Measurements from ENCODE around the gene TRAF6.
A peak's percentile ranks its signal among the peaks of the same experiment; 100 is the strongest.

The TRAF6 gene

DNA sequence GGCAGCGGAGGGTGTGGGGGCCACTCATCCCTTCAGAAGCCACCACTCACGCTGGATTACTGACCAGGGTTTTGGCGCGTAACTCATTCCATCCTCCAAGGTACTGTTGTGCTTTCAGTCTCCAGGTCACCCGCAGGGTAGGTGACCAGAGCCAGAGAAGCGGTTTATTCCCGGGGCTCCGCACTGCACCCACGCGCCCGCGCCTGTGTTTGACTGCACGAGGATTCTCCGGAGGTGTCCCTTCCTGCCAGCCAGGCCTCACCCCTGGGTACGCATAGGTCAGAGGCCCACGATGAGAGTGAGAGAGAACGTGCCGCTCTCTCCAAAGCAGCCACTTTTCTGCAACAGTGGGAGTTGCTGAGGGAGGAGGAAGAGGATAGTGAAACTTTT lies 55.5 kb downstream of the TRAF6 start:
- Histone ChIP-seq H4K8ac (ENCODE audit: low read depth, low read length) (no peak overlapping the region), H3K27ac (ENCODE audit: low read depth, low read length) (no peak overlapping the region), H2AK5ac (ENCODE audit: low read length) (no peak overlapping the region), H3K4me1 (ENCODE audit: control insufficient read depth, low read depth, low read length) (no peaks in the 10 kb centered on the region), H3K36me3 (ENCODE audit: control insufficient read depth, insufficient read depth, low read length) (no peaks in the 10 kb centered on the region), H3K79me2 (ENCODE audit: control insufficient read depth, insufficient read depth, low read length) (no peaks in the 10 kb centered on the region), H2BK15ac (replicated peaks; ENCODE audit: low read depth) (no peak overlapping the region), H4K5ac (ENCODE audit: low read length) (no peak overlapping the region), H3K79me1 (ENCODE audit: low read length) (no peaks in the 10 kb centered on the region), H3K4me2 (ENCODE audit: low read length) (no peak overlapping the region), H3K4ac (ENCODE audit: low read depth, low read length) (no peak overlapping the region), H3K56ac (ENCODE audit: low read length) (peak overlapping the region; percentile 53), H3K4me3 (ENCODE audit: low read length) (no peak overlapping the region), H3K9ac (ENCODE audit: low read length) (no peak overlapping the region), H3K23ac (ENCODE audit: low read length) (no peak overlapping the region), H3K27me3 (ENCODE audit: insufficient read depth, low read length, poor library complexity) (no peaks in the 10 kb centered on the region), H2BK120ac (ENCODE audit: low read depth, low read length) (no peak overlapping the region), H2BK5ac (ENCODE audit: low read length) (no peak overlapping the region), H3K18ac (ENCODE audit: low read length) (no peak overlapping the region)
- DNase-seq = no peak
- WGBS (ENCODE audit: extremely low coverage, insufficient coverage, low lambda C conversion rate) = no CpG with 5 or more reads among the region's 18 CpGs

DNA sequence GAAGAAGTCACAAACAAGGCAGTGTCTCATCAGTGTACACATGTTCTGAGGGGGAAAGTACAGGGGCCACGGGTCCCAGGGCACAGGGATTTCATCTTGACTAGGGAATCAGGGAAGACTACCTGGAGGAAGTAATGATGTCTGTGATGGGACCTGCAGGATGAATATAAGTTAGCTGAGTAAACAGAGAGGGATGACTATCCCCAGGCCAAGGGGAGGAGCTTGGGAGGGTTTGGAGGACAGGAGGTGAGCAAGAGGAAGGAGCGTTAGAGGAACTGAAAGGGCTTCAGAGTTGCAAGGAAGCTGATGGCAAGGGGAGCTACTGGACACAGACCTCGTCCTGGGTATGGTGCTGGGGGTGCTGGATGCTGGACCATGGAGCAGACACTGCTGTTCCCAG lies 56.4 kb downstream of the TRAF6 start:
- WGBS (ENCODE audit: extremely low coverage, insufficient coverage, low lambda C conversion rate) = no CpG with 5 or more reads among the region's 3 CpGs

DNA sequence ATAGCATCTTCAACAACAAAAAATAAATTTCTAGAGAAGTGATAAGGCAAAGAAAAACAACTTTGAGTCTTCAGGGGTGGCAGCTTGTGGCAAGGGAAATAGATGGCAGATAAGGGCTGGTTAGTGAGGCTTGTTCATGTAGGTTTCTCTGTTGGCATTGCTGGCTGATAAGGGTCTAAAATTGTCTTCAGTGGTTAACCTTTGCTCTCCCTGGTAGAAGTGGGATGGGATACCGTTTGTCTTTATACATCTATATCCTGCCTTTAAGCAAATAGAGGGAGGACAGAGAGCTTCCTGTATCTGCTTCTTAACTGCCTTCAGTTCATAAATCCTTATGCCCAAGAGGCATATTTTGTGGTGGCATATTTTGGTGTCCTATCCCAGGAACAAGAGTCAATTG lies 57.1 kb downstream of the TRAF6 start:
- Histone ChIP-seq H3K4me2 (ENCODE audit: low read length) (no peak overlapping the region), H3K4ac (ENCODE audit: low read depth, low read length) (no peak overlapping the region), H2BK120ac (ENCODE audit: low read depth, low read length) (no peak overlapping the region), H3K23ac (ENCODE audit: low read length) (no peak overlapping the region), H2AK5ac (ENCODE audit: low read length) (no peak overlapping the region), H3K79me1 (ENCODE audit: low read length) (no peaks in the 10 kb centered on the region), H2BK5ac (ENCODE audit: low read length) (no peak overlapping the region), H4K5ac (ENCODE audit: low read length) (no peak overlapping the region), H3K56ac (ENCODE audit: low read length) (no peak overlapping the region), H3K79me2 (ENCODE audit: control insufficient read depth, insufficient read depth, low read length) (no peaks in the 10 kb centered on the region), H3K36me3 (ENCODE audit: control insufficient read depth, insufficient read depth, low read length) (no peaks in the 10 kb centered on the region), H3K27ac (ENCODE audit: low read depth, low read length) (no peak overlapping the region), H4K8ac (ENCODE audit: low read depth, low read length) (no peak overlapping the region), H3K27me3 (ENCODE audit: insufficient read depth, low read length, poor library complexity) (no peaks in the 10 kb centered on the region), H3K4me1 (ENCODE audit: control insufficient read depth, low read depth, low read length) (no peaks in the 10 kb centered on the region), H3K9ac (ENCODE audit: low read length) (no peak overlapping the region), H2BK15ac (replicated peaks; ENCODE audit: low read depth) (no peak overlapping the region), H3K4me3 (ENCODE audit: low read length) (no peak overlapping the region), H3K18ac (ENCODE audit: low read length) (no peak overlapping the region)
- DNase-seq = no peak
- WGBS (ENCODE audit: extremely low coverage, insufficient coverage, low lambda C conversion rate) = no CpG with 5 or more reads among the region's 1 CpG

More for the DNA sequence above, 56.4 kb downstream of the TRAF6 start:
- Histone ChIP-seq H3K4me3 (ENCODE audit: low read length) (no peak overlapping the region), H3K18ac (ENCODE audit: low read length) (no peak overlapping the region), H2BK15ac (replicated peaks; ENCODE audit: low read depth) (no peak overlapping the region), H3K27me3 (ENCODE audit: insufficient read depth, low read length, poor library complexity) (no peaks in the 10 kb centered on the region), H3K23ac (ENCODE audit: low read length) (no peak overlapping the region), H3K4me2 (ENCODE audit: low read length) (no peak overlapping the region), H2BK5ac (ENCODE audit: low read length) (no peak overlapping the region), H3K9ac (ENCODE audit: low read length) (no peak overlapping the region), H4K5ac (ENCODE audit: low read length) (no peak overlapping the region), H2BK120ac (ENCODE audit: low read depth, low read length) (no peak overlapping the region), H3K79me2 (ENCODE audit: control insufficient read depth, insufficient read depth, low read length) (no peaks in the 10 kb centered on the region), H3K36me3 (ENCODE audit: control insufficient read depth, insufficient read depth, low read length) (no peaks in the 10 kb centered on the region), H3K56ac (ENCODE audit: low read length) (no peak overlapping the region), H2AK5ac (ENCODE audit: low read length) (no peak overlapping the region), H3K4me1 (ENCODE audit: control insufficient read depth, low read depth, low read length) (no peaks in the 10 kb centered on the region), H4K8ac (ENCODE audit: low read depth, low read length) (no peak overlapping the region), H3K79me1 (ENCODE audit: low read length) (no peaks in the 10 kb centered on the region), H3K27ac (ENCODE audit: low read depth, low read length) (no peak overlapping the region), H3K4ac (ENCODE audit: low read depth, low read length) (no peak overlapping the region)
- DNase-seq = no peak

GRCh38 chr11:36452236-36452940 lies 57.7 kb downstream of the TRAF6 start:
- no peak overlapping the region for H2BK120ac ChIP-seq (ENCODE audit: low read depth, low read length)
- no peak overlapping the region for H3K56ac ChIP-seq (ENCODE audit: low read length)
- no peak overlapping the region for H2BK15ac ChIP-seq (replicated peaks; ENCODE audit: low read depth)
- no peak for DNase-seq
- H3K27me3 ChIP-seq (ENCODE audit: insufficient read depth, low read length, poor library complexity) = no peaks in the 10 kb centered on the region
- no peak overlapping the region for H3K4me3 ChIP-seq (ENCODE audit: low read length)
- H3K23ac ChIP-seq (ENCODE audit: low read length) = no peak overlapping the region
- no peak overlapping the region for H4K5ac ChIP-seq (ENCODE audit: low read length)
- H3K36me3 ChIP-seq (ENCODE audit: control insufficient read depth, insufficient read depth, low read length) = no peaks in the 10 kb centered on the region
- no peak overlapping the region for H4K8ac ChIP-seq (ENCODE audit: low read depth, low read length)
- H2BK5ac ChIP-seq (ENCODE audit: low read length) = no peak overlapping the region
- no peak overlapping the region for H3K4me2 ChIP-seq (ENCODE audit: low read length)
- no CpG with 5 or more reads among the region's 5 CpGs for WGBS (ENCODE audit: extremely low coverage, insufficient coverage, low lambda C conversion rate)
- no peak overlapping the region for H2AK5ac ChIP-seq (ENCODE audit: low read length)
- no peak overlapping the region for H3K27ac ChIP-seq (ENCODE audit: low read depth, low read length)
- H3K9ac ChIP-seq (ENCODE audit: low read length) = no peak overlapping the region
- no peak overlapping the region for H3K4ac ChIP-seq (ENCODE audit: low read depth, low read length)
- H3K18ac ChIP-seq (ENCODE audit: low read length) = no peak overlapping the region
- H3K4me1 ChIP-seq (ENCODE audit: control insufficient read depth, low read depth, low read length) = no peaks in the 10 kb centered on the region
- no peaks in the 10 kb centered on the region for H3K79me2 ChIP-seq (ENCODE audit: control insufficient read depth, insufficient read depth, low read length)
- no peaks in the 10 kb centered on the region for H3K79me1 ChIP-seq (ENCODE audit: low read length)

- DNase-seq = no peak
- Histone ChIP-seq H3K18ac (ENCODE audit: low read length) (no peak overlapping the region), H3K4me3 (ENCODE audit: low read length) (no peak overlapping the region), H2BK120ac (ENCODE audit: low read depth, low read length) (no peak overlapping the region), H3K4me1 (ENCODE audit: control insufficient read depth, low read depth, low read length) (no peaks in the 10 kb centered on the region), H3K4ac (ENCODE audit: low read depth, low read length) (no peak overlapping the region), H2BK15ac (replicated peaks; ENCODE audit: low read depth) (no peak overlapping the region), H3K27me3 (ENCODE audit: insufficient read depth, low read length, poor library complexity) (no peaks in the 10 kb centered on the region), H3K23ac (ENCODE audit: low read length) (no peak overlapping the region), H2AK5ac (ENCODE audit: low read length) (no peak overlapping the region), H4K5ac (ENCODE audit: low read length) (no peak overlapping the region), H2BK5ac (ENCODE audit: low read length) (no peak overlapping the region), H3K4me2 (ENCODE audit: low read length) (no peak overlapping the region), H4K8ac (ENCODE audit: low read depth, low read length) (no peak overlapping the region), H3K27ac (ENCODE audit: low read depth, low read length) (no peak overlapping the region), H3K9ac (ENCODE audit: low read length) (no peak overlapping the region), H3K36me3 (ENCODE audit: control insufficient read depth, insufficient read depth, low read length) (no peaks in the 10 kb centered on the region), H3K79me1 (ENCODE audit: low read length) (no peaks in the 10 kb centered on the region), H3K79me2 (ENCODE audit: control insufficient read depth, insufficient read depth, low read length) (no peaks in the 10 kb centered on the region), H3K56ac (ENCODE audit: low read length) (no peak overlapping the region)
- no CpG with 5 or more reads among the region's 1 CpG for WGBS (ENCODE audit: extremely low coverage, insufficient coverage, low lambda C conversion rate)
These were observed 58.4 kb downstream of the TRAF6 start for GRCh38 chr11:36451681-36452080.

DNA sequence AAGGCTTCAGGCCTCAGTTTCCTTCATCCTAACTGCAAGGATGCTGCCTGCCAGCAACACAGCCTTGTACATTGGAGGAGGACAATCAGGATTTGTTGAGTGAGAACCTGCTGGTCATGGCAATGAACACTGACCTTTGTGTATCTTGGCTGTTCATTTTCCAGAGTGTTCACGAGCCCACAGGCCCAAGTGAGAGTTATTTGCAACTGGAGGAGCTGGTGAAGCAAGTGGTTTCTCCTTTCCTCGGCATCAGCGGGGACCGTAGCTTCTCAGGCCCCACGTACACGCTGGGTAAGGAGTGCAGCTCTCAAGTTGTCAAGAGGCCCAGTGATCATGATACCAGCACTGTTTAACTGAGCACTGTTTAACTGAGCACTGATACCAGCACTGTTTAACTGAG lies 59.0 kb downstream of the TRAF6 start:
- Histone ChIP-seq H3K18ac (ENCODE audit: low read length) (no peak overlapping the region), H2BK15ac (replicated peaks; ENCODE audit: low read depth) (no peak overlapping the region), H2AK5ac (ENCODE audit: low read length) (no peak overlapping the region), H3K9ac (ENCODE audit: low read length) (no peak overlapping the region), H3K36me3 (ENCODE audit: control insufficient read depth, insufficient read depth, low read length) (no peaks in the 10 kb centered on the region), H3K4me1 (ENCODE audit: control insufficient read depth, low read depth, low read length) (no peaks in the 10 kb centered on the region), H4K8ac (ENCODE audit: low read depth, low read length) (no peak overlapping the region), H3K79me2 (ENCODE audit: control insufficient read depth, insufficient read depth, low read length) (no peaks in the 10 kb centered on the region), H3K4me2 (ENCODE audit: low read length) (no peak overlapping the region), H3K4me3 (ENCODE audit: low read length) (no peak overlapping the region), H3K56ac (ENCODE audit: low read length) (no peak overlapping the region), H3K4ac (ENCODE audit: low read depth, low read length) (no peak overlapping the region), H3K27ac (ENCODE audit: low read depth, low read length) (no peak overlapping the region), H2BK5ac (ENCODE audit: low read length) (no peak overlapping the region), H3K23ac (ENCODE audit: low read length) (no peak overlapping the region), H4K5ac (ENCODE audit: low read length) (no peak overlapping the region), H2BK120ac (ENCODE audit: low read depth, low read length) (no peak overlapping the region), H3K79me1 (ENCODE audit: low read length) (no peaks in the 10 kb centered on the region), H3K27me3 (ENCODE audit: insufficient read depth, low read length, poor library complexity) (no peaks in the 10 kb centered on the region)
- no peak for DNase-seq
- WGBS (ENCODE audit: extremely low coverage, insufficient coverage, low lambda C conversion rate) = no CpG with 5 or more reads among the region's 6 CpGs
